WERI-Rb-1 (cell line): ENCODE measurements around the gene RING1.

Experiments used
- DNase-seq: peaks from one replicate; pipeline ENCODE4 v3.0.0-alpha.2; 2020
- H3K27ac ChIP-seq: fragments of 250-450 bp; sonication (Bioruptor Pico); 2 replicates; pipeline ENCODE4 v1.5.1; 2020; ENCODE audit warnings: mild to moderate bottlenecking, moderate library complexity
- H3K27me3 ChIP-seq: fragments of 250-450 bp; sonication (Bioruptor Pico); 2 replicates; pipeline ENCODE4 v1.5.1; 2021; ENCODE audit warnings: mild to moderate bottlenecking, low read depth, moderate library complexity; ENCODE audit not compliant: insufficient read depth, severe bottlenecking
- H3K36me3 ChIP-seq: fragments of 250-450 bp; sonication (Bioruptor Pico); 2 replicates; pipeline ENCODE4 v1.5.1; 2020; ENCODE audit warnings: mild to moderate bottlenecking, moderate library complexity
- H3K4me3 ChIP-seq: 2 replicates; pipeline ENCODE4 v1.5.1; 2011; ENCODE audit warnings: low read depth, mild to moderate bottlenecking, control low read depth, low read length
- H3K9me3 ChIP-seq: fragments of 250-450 bp; sonication (Bioruptor Pico); 2 replicates; pipeline ENCODE4 v1.5.1; 2021; ENCODE audit warnings: mild to moderate bottlenecking, moderate library complexity; ENCODE audit not compliant: severe bottlenecking
- TF ChIP-seq, protein P1 (sequence below): IDR thresholded peaks from 2 replicates; pipeline ENCODE4 v1.5.1; 2011; ENCODE audit warnings: low read depth, mild to moderate bottlenecking, control low read depth, inconsistent platforms, low read length

RING1 gene

DNA sequence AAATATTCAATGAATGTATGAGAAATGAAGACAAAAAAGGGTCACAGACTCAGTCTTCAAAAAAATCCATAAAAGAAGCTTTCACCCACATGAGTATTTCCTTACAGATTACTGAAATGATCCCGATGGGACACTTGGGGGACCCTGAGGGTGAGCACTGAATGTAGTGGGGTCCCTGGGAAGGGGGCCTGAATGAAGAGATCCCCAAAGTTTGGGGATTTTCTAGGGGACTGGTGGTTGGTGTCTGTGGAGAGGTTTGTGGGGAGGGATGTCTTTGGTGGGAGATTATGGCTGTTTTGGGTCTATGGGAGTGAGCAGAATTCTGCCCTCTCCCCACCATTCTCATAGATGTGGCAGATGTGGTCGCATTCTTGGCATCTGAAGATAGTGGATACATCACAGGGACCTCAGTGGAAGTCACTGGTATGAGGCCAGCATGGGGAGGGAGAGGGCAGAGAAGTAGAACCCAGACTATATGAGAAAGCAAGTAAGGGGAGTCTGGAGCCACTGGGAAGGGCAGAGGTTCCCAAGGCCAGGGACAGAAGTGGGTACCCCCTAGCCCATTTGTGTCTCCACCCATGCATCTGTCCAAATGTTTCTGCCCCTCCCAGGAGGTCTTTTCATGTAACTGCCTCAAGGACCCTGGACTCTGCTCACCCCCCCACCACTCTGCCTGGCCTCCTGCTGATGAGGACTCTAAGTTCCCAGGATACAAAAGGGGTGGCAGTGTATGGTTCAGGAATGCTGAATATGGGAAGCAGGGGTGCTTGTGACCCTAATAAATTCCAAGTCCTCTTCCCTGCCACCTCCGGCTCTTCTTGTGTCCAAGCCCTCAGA is 2.1 kb upstream of the RING1 start:
- Histone ChIP-seq H3K27ac (no peak overlapping the region; the same call in 1 of the 2 replicates), H3K4me3 (no peak overlapping the region), H3K9me3 (no peaks in the 10 kb centered on the region), H3K36me3 (peaks cover 51% of the 10 kb centered on the region), H3K27me3 (no peaks in the 10 kb centered on the region)
- DNase-seq, result no peak
- TF ChIP-seq, protein P1, sequence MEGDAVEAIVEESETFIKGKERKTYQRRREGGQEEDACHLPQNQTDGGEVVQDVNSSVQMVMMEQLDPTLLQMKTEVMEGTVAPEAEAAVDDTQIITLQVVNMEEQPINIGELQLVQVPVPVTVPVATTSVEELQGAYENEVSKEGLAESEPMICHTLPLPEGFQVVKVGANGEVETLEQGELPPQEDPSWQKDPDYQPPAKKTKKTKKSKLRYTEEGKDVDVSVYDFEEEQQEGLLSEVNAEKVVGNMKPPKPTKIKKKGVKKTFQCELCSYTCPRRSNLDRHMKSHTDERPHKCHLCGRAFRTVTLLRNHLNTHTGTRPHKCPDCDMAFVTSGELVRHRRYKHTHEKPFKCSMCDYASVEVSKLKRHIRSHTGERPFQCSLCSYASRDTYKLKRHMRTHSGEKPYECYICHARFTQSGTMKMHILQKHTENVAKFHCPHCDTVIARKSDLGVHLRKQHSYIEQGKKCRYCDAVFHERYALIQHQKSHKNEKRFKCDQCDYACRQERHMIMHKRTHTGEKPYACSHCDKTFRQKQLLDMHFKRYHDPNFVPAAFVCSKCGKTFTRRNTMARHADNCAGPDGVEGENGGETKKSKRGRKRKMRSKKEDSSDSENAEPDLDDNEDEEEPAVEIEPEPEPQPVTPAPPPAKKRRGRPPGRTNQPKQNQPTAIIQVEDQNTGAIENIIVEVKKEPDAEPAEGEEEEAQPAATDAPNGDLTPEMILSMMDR, result no peak

DNA sequence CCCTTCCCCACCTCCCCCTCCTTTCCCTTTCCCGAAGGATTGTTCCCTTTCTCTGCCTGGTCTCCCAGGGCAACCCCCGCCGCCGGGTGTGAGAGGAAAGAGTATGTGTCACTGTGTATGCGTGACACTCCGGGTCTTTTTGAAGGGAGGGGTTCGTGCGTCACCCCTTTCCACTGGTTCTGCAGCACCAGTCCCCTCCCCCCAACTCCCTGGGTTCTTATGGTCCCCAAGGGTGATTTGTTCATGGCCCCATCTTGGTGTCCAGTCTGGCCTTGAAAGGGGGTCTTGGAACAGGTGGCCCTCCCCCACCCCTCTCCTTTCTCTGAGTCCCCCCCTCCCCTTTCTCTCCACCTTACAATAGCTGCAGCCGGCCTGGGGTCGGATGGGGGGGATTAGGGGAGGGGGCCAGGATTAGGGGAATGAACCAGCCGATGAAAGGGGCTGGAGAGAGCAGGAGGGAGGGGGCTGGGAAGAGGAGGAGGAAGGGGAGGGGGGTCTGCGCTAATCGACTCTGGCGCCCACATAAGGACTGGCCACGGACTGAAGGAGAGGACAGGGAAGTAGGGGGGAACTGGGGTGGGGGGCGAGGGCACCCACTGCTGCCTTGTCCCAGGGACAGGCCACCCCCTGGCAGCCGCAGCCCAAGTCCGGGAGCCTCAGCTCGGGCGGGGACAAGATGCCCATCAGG is 1.3 kb upstream of the RING1 start:
- Histone ChIP-seq H3K36me3 (peaks cover 49% of the 10 kb centered on the region), H3K27me3 (no peaks in the 10 kb centered on the region), H3K9me3 (no peaks in the 10 kb centered on the region), H3K27ac (peak overlapping the region; percentile 89), H3K4me3 (peak overlapping the region; percentile 91)
- DNase-seq, result no peak
- TF ChIP-seq, protein P1, result no peak

DNA sequence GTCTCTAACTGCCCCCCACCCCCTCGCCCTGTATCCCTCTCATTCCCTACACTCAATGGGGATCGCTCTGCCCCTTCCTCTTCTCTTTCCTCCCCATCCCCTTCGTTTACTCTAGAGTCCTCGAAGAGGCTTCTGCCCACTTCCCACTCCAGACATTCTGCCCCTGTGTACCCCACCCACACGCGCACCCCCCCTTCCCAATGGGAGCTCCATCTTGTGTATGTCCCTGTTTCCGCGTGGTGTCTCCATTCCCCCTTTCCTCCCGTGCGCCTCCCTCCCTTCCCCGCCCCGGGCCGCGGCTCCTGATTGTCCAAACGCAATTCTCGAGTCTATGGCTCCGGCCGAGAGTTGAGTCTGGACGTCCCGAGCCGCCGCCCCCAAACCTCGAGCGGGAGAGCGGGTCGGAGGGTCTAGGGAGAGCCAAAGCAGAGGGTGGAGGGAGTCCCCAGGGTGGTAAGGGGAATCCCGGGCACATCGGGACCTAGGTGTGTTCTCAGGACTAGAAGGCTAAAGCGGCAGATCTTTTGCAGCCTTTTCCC is 679 bp upstream of the RING1 start:
- H3K36me3 ChIP-seq, result peaks cover 49% of the 10 kb centered on the region
- H3K9me3 ChIP-seq, result no peaks in the 10 kb centered on the region
- DNase-seq, result peak; percentile 71
- no peaks in the 10 kb centered on the region for H3K27me3 ChIP-seq
- peak overlapping the region; percentile 89 for H3K27ac ChIP-seq
- H3K4me3 ChIP-seq, result peak overlapping the region; percentile 91
- TF ChIP-seq, protein P1, result no peak

DNA sequence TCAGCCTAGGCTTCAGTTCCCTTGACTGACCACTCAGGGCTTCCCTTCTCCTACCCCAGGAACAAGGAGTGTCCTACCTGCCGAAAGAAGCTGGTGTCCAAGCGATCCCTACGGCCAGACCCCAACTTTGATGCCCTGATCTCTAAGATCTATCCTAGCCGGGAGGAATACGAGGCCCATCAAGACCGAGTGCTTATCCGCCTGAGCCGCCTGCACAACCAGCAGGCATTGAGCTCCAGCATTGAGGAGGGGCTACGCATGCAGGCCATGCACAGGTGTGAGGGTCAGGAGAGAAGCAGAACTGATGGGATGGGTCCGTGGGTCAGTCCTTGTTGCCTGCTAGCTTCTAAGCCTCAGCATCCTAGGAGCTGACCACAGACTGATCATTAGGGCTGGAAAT is 1.6 kb downstream of the RING1 start:
- Histone ChIP-seq H3K36me3 (peaks cover 34% of the 10 kb centered on the region), H3K9me3 (no peaks in the 10 kb centered on the region), H3K27me3 (no peaks in the 10 kb centered on the region), H3K4me3 (no peak overlapping the region), H3K27ac (no peak overlapping the region)
- TF ChIP-seq, protein P1, result no peak
- no peak for DNase-seq

DNA sequence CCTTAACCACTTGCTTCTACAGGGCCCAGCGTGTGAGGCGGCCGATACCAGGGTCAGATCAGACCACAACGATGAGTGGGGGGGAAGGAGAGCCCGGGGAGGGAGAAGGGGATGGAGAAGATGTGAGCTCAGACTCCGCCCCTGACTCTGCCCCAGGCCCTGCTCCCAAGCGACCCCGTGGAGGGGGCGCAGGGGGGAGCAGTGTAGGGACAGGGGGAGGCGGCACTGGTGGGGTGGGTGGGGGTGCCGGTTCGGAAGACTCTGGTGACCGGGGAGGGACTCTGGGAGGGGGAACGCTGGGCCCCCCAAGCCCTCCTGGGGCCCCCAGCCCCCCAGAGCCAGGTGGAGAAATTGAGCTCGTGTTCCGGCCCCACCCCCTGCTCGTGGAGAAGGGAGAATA is 2.8 kb downstream of the RING1 start:
- no peaks in the 10 kb centered on the region for H3K9me3 ChIP-seq
- H3K4me3 ChIP-seq, result no peak overlapping the region
- H3K27ac ChIP-seq, result no peak overlapping the region
- no peaks in the 10 kb centered on the region for H3K27me3 ChIP-seq
- H3K36me3 ChIP-seq, result peaks cover 34% of the 10 kb centered on the region
- TF ChIP-seq, protein P1, result no peak
- DNase-seq, result no peak
